ENCODE measurements around the gene MED7. TPM values are rescaled to one million over a fixed set of nuclear protein-coding genes. Genes with fewer than 3 reads are reported as not detected.

MED7 gene
- total and polyA plus RNA-seq, 12 donors: 7.3 to 11.5 (median 9.3) TPM

DNA sequence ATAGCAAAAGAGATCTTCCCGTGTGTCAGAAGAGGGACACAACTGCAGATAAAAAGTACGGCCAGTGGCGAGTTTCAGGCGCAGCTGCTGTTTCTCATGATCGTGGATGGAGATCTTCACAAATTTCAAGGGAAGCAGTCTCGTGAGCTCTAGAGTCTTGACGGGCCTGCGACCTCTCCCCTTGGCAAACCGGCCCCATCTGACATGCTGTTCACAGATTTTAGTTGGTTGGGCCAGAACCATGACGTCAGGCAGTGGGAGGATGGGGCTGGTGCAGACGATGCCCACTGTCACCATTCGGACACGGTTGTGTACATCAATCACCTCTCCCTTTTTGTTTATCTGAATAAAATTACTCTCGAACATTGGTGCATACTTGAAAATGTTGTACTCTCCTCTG lies 23.0 kb upstream of the MED7 start:
- no peak for DNase-seq
- peaks cover 0 to 33% (median 12%) of the 10 kb centered on the region in 7 donors for H3K27me3 ChIP-seq
- H3K4me3 ChIP-seq: no peak overlapping the region
- 86 to 88% methylated on average over 14 of the region's 14 CpGs for WGBS, 2 donors
- no peak overlapping the region for H3K27ac ChIP-seq
- no peaks in the 10 kb centered on the region for H3K9me3 ChIP-seq
- no peaks in the 10 kb centered on the region for H3K36me3 ChIP-seq
- H3K4me1 ChIP-seq: no peaks in the 10 kb centered on the region
- ATAC-seq: no peak
- TF ChIP-seq, protein P1, sequence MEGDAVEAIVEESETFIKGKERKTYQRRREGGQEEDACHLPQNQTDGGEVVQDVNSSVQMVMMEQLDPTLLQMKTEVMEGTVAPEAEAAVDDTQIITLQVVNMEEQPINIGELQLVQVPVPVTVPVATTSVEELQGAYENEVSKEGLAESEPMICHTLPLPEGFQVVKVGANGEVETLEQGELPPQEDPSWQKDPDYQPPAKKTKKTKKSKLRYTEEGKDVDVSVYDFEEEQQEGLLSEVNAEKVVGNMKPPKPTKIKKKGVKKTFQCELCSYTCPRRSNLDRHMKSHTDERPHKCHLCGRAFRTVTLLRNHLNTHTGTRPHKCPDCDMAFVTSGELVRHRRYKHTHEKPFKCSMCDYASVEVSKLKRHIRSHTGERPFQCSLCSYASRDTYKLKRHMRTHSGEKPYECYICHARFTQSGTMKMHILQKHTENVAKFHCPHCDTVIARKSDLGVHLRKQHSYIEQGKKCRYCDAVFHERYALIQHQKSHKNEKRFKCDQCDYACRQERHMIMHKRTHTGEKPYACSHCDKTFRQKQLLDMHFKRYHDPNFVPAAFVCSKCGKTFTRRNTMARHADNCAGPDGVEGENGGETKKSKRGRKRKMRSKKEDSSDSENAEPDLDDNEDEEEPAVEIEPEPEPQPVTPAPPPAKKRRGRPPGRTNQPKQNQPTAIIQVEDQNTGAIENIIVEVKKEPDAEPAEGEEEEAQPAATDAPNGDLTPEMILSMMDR (IDR thresholded peaks at IDR 0.05): no peak
- intact Hi-C loops (cut with DNase I): loop anchor here in 1 of 10 donors (10.0 kb wide), 1 partner anchor 79 kb away; no protein-coding TSS in a partner anchor

DNA sequence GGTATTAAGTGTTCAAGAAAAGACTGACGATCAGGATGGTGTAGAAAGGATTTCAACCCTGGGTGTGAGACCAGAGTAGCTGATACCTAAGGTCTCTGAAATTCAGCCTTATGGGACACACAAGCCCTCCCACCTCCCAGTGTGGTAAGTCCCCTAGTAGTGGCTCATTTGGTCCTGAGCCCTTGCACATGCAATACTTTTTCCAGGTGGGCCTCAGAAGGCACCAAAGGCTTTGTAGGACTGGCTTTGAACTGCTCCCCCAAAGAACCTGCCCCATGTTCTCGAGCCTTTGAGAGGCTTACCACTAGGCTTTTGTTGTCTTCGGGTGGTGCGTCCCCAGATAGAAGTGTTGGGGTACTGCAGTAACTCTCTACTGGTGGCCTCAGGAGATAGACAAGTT lies 22.6 kb upstream of the MED7 start:
- Histone ChIP-seq H3K27me3 (peaks cover 0 to 33% (median 12%) of the 10 kb centered on the region in 7 donors), H3K4me1 (no peaks in the 10 kb centered on the region), H3K36me3 (no peaks in the 10 kb centered on the region), H3K27ac (no peak overlapping the region), H3K9me3 (no peaks in the 10 kb centered on the region), H3K4me3 (no peak overlapping the region)
- DNase-seq (no peak), ATAC-seq (no peak)
- intact Hi-C loops (cut with DNase I): loop anchor here in 1 of 10 donors (10.0 kb wide), 1 partner anchor 80 kb away; no protein-coding TSS in a partner anchor
- TF ChIP-seq, protein P1 (IDR thresholded peaks at IDR 0.05): no peak
- 84 to 89% methylated on average over 4 of the region's 4 CpGs for WGBS, 2 donors

DNA sequence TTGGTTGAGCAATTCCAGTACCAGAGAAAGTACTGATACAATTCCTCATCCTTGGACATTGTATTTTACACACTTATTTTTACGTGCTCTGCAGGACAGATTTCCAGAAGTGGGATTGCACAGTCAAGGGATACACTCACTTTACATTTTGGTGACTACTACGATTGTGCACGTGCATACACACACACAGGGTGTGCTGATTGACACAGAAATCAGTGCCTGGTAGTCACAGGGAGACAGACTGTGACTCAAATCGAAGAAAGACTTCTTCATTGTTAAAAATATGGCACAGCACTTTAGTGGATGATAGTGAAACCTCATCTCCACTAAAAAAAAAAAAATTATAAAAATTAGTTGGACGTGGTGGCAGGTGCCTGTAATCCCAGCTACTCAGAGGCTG lies 21.9 kb upstream of the MED7 start:
- ATAC-seq (no peak), DNase-seq (no peak)
- H3K27me3 ChIP-seq: peaks cover 0 to 37% (median 12%) of the 10 kb centered on the region in 7 donors
- no peaks in the 10 kb centered on the region for H3K4me1 ChIP-seq
- TF ChIP-seq, protein P1 (IDR thresholded peaks at IDR 0.05): no peak
- intact Hi-C loops (cut with DNase I): loop anchor here in 1 of 10 donors (10.0 kb wide), 1 partner anchor 80 kb away; no protein-coding TSS in a partner anchor
- H3K27ac ChIP-seq: no peak overlapping the region
- H3K36me3 ChIP-seq: no peaks in the 10 kb centered on the region
- H3K4me3 ChIP-seq: no peak overlapping the region
- 77 to 86% methylated on average over 5 of the region's 5 CpGs for WGBS, 2 donors
- no peaks in the 10 kb centered on the region for H3K9me3 ChIP-seq

DNA sequence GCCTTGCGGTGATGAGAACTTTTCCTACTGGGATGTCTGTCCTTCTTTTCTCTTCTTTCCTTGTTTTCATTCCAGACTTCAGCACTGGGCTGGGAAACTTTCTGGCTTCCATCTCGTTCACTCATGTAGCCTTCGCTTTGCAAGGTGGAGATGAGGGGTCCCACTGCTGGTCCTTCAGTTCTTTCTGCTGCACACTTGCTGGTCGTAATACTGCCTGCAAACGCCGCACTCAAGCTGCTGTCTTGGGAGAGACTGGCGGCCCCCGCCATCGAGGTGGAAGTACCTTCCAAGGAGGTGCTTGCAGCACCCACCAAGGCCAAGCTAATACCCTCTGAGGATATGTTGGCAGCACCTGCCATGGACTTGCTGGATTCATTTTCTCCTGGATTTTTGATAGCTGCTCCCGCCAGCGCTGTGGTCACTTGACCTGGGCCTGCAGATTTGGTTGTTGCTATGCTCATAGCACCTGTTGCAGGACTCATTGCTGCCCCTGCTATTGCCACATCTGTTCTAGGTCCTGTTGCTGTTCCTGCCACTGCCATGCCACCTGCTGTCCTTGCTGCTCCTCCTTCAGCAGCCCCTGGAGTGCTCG lies 20.4 kb upstream of the MED7 start:
- DNase-seq (no peak), ATAC-seq (no peak)
- Histone ChIP-seq H3K9me3 (no peaks in the 10 kb centered on the region), H3K4me3 (no peak overlapping the region), H3K27ac (no peak overlapping the region), H3K36me3 (no peaks in the 10 kb centered on the region), H3K27me3 (peaks cover 0 to 37% (median 12%) of the 10 kb centered on the region in 7 donors), H3K4me1 (no peaks in the 10 kb centered on the region)
- TF ChIP-seq, protein P1 (IDR thresholded peaks at IDR 0.05): no peak
- WGBS, 2 donors: 92 to 93% methylated on average over 12 of the region's 12 CpGs
- intact Hi-C loops (cut with DNase I): loop anchor here in 1 of 10 donors (10.0 kb wide), 1 partner anchor 82 kb away; no protein-coding TSS in a partner anchor

Measured in heart right ventricle (tissue), 16 donors.